K562 (cell line): ENCODE data around the gene PEPD. TPM values are rescaled to one million over a fixed set of nuclear protein-coding genes. Genes with fewer than 3 reads are reported as not detected.
A peak's percentile ranks its signal among the peaks of the same experiment; 100 is the strongest.

ENCODE experiments used
- NFIX ChIP-seq: fragments of 250-450 bp; sonication (Bioruptor Pico); IDR thresholded peaks from 2 replicates; pipeline ENCODE4 v1.4.0; 2020; ENCODE audit warnings: low read depth, mild to moderate bottlenecking, moderate library complexity
- ZNF146 ChIP-seq: IDR thresholded peaks from one replicate; pipeline ENCODE4 v1.6.1; 2018; ENCODE audit warnings: missing compliant biosample characterization; ENCODE audit not compliant: unreplicated experiment
- polyA plus RNA-seq, 8 experiments: library from polyadenylated mRNA; depleted of rRNA in 4 of 8; stranded (reverse) in 5 of 8; unstranded in 3 of 8; fragments of >200 nt; fragmentation: Nextera tagmentation in 2 of 8; fragmentation: Illumina TruSeq in 1 of 8; extraction: Ambion mirVana in 2 of 8; extraction: Trizol in 1 of 8; gene quantifications; 2 replicates each; pipeline versions ENCODE4 v1.2.1 to v1.2.3, GENCODE V29; 2011 to 2014; ENCODE audit warnings: inconsistent platforms in 1 of 8, missing spikeins in 1 of 8
- total RNA-seq, 7 experiments: library from RNA; depleted of rRNA in 6 of 7; stranded (reverse); fragments of >200 nt in 6 of 7; fragmentation: Illumina TruSeq in 2 of 7; extraction: Trizol in 2 of 7; gene quantifications; 2 replicates each; pipeline versions ENCODE4 v1.2.1 to v1.2.3, GENCODE V29; 2011 to 2021; ENCODE audit warnings: low replicate concordance in 1 of 7
- TF ChIP-seq, protein P1 (sequence below): fragments of 450-650 bp; IDR thresholded peaks from 2 replicates; pipeline ENCODE4 v1.6.1; 2016; ENCODE audit warnings: mild to moderate bottlenecking, moderate library complexity

PEPD gene
- total and polyA plus RNA-seq, 9 of the 15 experiments (the other 6 are each of a cell fraction or from before 2014, with no cell fraction given): 1.3 to 19.2 (median 16.0) TPM

DNA sequence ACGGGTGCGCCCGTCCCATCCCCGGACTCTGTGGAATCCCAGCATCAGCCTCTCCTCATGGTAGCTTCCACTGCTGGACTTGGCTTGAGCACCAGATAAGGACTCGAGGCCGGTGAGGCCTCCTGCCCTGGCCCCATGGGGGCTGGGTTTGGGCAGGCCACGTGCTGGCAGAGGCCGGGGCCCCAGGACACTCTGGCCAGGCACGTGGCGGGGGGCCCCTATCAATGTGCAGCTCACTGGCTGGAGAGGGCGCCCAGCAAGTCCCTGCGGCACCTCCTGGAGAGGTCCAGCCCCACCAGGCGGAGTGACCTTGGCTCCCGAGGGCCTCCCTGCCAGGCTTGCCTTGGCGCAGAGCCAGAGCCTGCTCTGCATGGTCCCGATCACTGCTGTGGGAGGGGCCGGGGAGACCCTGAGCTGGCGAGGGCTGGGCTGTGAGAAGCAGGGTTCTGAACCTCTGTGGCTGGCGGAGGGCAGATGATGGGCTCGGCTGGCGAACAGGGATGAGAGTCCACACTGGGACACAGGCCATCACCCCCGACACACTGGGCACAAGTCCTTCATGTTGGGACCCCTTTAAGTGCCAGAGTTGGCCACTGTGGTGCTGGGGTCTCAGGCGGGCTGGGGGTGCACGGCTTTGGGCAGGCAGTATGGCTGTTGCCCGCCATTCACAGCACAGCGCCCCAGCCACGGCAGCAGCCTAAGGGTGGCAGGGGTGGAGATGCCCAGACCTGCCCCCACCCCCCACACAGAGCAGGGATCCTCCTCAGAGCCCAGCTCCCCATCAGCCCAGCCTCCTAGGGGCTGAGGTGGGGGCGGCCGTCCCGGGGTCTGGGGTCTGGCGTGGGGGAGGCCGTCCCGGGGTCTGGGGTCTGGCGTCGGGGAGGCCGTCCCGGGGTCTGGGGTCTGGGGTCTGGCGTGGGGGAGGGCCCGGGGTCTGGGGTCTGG is 129.0 kb downstream of the PEPD start (continued):
- TF ChIP-seq, protein P1, sequence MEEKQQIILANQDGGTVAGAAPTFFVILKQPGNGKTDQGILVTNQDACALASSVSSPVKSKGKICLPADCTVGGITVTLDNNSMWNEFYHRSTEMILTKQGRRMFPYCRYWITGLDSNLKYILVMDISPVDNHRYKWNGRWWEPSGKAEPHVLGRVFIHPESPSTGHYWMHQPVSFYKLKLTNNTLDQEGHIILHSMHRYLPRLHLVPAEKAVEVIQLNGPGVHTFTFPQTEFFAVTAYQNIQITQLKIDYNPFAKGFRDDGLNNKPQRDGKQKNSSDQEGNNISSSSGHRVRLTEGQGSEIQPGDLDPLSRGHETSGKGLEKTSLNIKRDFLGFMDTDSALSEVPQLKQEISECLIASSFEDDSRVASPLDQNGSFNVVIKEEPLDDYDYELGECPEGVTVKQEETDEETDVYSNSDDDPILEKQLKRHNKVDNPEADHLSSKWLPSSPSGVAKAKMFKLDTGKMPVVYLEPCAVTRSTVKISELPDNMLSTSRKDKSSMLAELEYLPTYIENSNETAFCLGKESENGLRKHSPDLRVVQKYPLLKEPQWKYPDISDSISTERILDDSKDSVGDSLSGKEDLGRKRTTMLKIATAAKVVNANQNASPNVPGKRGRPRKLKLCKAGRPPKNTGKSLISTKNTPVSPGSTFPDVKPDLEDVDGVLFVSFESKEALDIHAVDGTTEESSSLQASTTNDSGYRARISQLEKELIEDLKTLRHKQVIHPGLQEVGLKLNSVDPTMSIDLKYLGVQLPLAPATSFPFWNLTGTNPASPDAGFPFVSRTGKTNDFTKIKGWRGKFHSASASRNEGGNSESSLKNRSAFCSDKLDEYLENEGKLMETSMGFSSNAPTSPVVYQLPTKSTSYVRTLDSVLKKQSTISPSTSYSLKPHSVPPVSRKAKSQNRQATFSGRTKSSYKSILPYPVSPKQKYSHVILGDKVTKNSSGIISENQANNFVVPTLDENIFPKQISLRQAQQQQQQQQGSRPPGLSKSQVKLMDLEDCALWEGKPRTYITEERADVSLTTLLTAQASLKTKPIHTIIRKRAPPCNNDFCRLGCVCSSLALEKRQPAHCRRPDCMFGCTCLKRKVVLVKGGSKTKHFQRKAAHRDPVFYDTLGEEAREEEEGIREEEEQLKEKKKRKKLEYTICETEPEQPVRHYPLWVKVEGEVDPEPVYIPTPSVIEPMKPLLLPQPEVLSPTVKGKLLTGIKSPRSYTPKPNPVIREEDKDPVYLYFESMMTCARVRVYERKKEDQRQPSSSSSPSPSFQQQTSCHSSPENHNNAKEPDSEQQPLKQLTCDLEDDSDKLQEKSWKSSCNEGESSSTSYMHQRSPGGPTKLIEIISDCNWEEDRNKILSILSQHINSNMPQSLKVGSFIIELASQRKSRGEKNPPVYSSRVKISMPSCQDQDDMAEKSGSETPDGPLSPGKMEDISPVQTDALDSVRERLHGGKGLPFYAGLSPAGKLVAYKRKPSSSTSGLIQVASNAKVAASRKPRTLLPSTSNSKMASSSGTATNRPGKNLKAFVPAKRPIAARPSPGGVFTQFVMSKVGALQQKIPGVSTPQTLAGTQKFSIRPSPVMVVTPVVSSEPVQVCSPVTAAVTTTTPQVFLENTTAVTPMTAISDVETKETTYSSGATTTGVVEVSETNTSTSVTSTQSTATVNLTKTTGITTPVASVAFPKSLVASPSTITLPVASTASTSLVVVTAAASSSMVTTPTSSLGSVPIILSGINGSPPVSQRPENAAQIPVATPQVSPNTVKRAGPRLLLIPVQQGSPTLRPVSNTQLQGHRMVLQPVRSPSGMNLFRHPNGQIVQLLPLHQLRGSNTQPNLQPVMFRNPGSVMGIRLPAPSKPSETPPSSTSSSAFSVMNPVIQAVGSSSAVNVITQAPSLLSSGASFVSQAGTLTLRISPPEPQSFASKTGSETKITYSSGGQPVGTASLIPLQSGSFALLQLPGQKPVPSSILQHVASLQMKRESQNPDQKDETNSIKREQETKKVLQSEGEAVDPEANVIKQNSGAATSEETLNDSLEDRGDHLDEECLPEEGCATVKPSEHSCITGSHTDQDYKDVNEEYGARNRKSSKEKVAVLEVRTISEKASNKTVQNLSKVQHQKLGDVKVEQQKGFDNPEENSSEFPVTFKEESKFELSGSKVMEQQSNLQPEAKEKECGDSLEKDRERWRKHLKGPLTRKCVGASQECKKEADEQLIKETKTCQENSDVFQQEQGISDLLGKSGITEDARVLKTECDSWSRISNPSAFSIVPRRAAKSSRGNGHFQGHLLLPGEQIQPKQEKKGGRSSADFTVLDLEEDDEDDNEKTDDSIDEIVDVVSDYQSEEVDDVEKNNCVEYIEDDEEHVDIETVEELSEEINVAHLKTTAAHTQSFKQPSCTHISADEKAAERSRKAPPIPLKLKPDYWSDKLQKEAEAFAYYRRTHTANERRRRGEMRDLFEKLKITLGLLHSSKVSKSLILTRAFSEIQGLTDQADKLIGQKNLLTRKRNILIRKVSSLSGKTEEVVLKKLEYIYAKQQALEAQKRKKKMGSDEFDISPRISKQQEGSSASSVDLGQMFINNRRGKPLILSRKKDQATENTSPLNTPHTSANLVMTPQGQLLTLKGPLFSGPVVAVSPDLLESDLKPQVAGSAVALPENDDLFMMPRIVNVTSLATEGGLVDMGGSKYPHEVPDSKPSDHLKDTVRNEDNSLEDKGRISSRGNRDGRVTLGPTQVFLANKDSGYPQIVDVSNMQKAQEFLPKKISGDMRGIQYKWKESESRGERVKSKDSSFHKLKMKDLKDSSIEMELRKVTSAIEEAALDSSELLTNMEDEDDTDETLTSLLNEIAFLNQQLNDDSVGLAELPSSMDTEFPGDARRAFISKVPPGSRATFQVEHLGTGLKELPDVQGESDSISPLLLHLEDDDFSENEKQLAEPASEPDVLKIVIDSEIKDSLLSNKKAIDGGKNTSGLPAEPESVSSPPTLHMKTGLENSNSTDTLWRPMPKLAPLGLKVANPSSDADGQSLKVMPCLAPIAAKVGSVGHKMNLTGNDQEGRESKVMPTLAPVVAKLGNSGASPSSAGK: peak; percentile 30; the same call in 1 of the 2 replicates
- TF ChIP-seq ZNF146 (CRISPR knock-in tag) (no peak), NFIX (CRISPR knock-in tag) (no peak)
